HS-5 (cell line): ENCODE results near the gene NAP1L4.
"Not testable (repeated sequence)": the region's sequence is repeated elsewhere in the genome, so short reads cannot be mapped to it uniquely, and the experiment has no call there.

Experiments used
- DNase-seq: peaks from one replicate; pipeline ENCODE4 v3.0.0-alpha.2; 2012; ENCODE audit warnings: low read depth

NAP1L4 gene

DNA sequence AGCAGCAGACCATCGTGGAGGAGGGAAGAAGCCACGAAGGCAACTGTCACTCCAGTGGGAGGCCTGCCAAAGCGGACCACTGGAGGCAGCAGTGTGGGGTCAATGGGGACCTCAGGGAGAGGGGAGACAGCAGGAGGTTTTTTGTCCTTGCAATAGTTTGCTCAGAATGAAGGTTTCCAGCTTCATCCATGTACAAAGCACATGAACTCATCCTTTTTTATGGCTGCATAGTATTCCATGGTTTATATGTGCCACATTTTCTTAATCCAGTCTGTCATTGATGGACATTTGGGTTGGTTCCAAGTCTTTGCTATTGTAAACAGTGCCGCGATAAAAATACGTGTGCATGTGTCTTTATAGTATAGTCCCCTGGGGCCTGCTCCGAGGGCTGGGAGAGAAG is 86.8 kb downstream of the NAP1L4 start:
- DNase-seq = not testable (repeated sequence)

DNA sequence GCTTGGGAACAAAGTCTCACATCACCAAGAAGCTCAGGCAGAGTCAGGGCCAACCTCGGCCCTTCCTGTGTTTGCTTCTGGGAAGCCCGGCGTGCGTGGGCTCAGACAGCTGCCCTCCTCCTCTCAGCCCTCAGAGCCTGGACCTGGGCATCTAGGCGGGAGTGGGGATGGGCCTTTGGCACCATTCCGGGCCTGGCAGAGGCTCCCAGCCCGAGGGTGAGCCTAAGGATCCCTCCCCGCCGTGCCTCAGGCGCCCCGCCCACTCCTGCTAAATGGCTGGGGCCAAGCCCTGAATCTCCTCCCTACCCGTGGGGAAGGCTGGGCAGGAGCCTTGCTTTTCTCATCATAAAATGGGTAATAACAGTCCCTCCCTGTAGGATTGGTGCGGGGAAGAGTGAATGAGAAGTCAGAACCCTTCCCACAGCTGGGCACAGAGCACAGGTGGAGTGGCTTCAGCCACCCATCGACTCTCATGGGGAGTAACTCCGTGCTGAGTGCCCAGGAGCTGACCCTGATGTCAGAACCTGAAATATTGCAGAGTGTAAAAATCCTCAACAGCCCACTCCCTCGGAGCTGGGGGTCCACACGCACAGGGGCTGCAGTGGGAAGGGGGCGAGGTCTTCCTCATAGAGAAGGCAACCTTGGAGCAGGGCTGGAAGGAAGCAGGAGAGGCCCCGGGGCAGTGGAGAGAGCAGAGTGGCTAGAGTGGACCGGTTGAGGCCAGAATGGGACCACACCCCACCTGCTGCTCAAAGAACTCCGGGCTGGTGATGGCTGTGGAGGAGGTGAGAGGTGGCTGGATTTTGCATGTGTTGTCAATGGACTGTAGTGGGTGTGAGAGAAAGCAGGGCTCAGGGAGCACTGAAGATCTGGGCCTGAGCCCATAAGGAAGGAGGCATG is 87.7 kb downstream of the NAP1L4 start:
- no peak for DNase-seq

DNA sequence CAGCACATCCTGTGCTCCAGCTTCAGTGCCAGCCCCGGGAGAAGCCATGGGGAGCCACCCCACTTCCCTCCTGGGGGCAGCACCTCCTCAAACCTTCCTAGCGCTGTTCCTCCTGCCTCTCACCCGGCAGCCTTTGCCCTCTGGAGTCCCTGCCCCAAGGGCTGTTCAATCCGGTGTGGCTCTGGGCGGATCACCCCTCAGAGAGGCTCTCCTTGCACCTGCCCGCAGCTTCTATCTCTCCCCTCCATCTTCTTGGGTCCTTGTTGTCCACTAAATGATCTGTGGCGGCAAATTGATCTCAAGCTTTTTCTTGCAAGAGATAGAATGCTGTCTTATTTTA is 88.5 kb downstream of the NAP1L4 start:
- no peak for DNase-seq

DNA sequence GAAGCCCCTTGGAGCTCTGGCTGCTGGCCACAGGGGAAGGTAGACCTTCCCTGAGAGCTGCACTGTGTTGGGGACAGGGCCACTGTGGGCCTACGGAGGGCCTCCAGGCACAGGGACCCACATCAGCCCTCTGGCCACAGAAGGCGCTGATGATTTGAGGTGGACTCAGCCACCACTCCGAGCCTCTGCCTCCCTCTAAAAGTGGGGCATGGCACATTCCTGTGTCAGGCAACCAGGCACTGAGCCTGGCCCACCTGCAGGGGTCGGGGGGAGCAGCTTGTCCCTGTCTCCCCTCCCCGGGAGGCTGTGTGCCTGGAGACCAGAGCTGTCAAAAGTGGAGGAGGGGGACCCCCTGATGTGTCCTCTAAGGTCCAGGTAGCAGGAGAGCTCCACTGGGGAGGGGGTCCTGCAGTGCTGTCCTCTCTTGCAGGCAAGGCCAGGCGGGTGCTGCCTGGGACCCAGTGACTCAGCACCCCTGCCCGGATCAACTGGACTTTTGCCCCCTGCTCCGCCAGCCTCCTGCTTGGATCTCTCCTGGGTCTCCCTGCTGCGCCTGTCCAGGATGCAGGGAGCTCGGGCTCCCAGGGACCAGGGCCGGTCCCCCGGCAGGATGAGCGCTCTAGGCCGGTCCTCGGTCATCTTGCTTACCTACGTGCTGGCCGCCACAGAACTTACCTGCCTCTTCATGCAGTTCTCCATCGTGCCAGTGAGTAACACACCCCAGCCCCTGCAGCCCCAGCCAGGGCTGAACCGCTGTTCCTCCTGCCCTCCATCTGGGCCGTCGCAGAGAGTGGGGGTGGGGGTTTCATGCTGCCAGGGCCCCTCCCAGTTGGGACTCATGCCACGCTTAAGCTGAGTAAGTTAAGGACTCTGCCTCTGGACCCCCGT is 89.1 kb downstream of the NAP1L4 start:
- DNase-seq = no peak

DNA sequence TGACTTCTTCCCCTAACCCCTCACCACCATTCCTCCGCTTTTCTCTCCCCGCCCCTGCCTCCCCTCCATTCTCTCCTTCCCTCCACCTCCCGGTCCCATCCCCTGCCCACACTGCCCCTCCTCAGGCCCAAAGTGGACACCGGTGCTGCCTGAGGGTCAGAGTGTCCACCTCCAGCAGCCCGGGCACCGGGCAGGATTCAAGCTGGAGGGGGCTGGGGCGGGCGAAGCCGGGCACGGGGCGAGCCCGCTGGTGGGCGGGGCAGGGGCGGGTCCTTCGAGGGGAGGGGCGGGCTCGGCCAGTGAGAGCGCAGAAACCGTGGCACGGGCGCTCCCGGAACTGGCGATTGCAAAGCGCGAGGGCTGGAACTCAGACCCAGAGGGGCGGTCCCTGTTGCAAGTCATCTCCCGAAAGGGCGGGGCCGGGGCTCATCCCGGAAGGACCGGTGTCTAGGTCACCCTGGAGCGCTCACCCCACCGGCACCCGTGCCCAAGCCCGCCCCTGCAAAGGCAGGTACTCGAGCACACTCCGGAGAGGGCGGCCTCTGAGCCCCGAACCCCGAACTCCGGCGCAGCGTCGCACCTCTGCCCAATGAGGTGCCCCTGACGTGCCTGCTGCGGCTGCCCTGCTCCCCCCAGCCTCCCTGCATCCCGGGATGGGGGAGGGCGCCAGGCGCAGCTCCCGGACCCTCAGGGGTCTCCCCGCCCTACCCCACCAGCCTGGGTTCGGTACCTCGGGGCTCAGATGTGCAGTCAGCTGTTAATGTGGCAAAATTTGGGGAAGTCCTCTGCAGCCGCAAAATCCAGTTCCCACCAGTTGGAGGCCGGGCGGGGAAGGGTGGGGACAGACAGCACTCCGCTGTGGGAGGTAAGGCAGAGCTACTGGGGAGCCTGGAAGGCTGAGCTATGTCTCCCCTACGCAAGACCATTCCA is 90.0 kb downstream of the NAP1L4 start:
- peak; percentile 68 for DNase-seq

DNA sequence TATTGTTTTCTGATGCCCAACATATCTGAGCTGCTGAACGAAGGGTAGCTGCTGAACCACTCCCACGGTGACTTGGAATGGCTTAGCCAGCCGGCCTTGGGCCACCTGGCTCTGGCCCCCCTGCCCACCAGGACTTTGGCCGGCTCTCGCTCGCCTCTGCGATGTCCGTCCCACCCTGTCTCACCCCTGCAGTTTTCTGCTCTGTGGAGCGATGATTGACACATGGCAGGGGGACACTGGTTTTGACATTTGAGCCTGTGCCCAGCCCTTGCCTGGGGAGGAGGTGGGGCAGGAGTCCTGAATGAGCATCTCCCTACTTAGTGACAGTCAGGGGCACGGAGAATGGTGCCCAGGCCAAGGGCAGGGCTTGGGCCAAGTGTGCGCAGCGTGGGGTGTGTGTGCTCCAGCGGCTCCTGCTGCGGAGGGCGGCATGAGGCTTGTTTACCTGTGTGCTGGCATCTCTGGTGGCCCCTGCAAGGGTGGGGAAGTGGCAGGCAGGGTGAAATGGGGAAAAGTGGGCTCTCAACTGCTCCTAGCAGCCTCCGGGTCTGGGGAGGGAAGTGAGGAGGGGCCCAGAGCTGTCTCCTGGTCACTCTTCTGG is 90.8 kb downstream of the NAP1L4 start:
- DNase-seq = no peak

DNA sequence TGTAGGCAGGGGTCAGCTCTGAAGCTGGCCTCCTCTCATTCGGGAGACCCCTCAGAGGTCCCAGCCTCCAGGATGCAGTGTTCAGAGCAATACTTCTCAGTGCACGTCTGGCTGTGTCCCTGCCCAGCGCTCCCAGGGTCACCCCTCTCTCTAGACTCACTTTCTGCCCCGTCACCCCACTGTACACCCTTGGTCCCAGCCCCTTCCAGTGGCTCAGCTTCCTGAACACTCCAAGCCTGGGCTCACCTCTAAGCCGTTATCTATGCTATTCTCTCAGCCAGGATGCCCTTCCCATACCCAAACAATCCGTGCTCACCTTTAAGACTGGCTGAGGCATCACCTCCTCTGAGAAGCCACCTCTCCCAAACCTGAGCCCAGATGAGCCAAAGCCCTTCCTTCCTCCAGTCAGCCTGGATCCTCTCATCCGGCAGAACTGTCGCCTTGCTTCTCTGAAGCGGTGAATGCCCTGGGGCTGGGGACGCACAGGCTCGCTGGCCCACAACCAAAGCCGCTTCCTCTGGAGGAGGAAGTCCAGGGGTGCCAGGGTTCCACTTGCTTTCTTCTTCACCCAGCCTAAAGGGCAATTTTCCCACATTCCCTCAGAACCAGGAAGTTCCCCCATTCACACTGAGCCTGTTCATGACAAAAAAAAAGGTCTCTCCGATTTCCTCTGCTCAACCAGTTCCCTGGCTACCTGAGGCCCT is 92.9 kb downstream of the NAP1L4 start:
- DNase-seq = no peak

DNA sequence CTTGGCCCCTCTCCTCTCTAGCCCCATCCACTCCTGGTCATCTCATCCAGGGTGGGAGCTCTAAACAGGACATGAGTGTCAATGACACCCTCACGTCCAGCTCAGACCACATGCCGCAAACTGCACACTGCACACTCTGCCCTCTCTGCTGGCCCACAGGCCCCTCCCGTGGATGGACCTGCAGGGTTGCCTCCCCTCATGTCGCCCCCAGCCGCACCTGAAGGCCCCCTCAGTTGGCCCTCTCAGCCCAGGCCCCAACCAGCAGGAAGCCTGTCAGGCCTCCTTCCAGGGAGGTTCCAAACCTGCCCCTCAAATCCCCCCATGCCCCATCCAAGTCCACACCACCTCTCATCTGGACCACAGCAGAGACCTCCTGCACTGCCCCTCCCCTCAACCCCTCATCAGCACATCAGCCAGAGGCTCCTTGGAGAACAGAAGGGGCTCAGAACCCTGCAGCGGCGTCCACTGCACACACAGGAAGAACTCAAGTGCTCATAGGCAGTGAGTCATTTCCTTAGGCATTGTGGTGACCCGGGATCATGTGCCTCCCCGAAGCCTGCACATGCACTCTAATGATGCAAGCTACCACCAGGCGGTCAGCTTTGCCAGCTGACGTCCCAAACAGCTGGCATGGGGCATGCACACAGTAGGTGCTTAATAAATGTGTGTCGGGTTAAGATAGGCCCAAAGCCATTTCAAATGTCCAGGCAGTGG is 93.6 kb downstream of the NAP1L4 start:
- peak; percentile 81 for DNase-seq

DNA sequence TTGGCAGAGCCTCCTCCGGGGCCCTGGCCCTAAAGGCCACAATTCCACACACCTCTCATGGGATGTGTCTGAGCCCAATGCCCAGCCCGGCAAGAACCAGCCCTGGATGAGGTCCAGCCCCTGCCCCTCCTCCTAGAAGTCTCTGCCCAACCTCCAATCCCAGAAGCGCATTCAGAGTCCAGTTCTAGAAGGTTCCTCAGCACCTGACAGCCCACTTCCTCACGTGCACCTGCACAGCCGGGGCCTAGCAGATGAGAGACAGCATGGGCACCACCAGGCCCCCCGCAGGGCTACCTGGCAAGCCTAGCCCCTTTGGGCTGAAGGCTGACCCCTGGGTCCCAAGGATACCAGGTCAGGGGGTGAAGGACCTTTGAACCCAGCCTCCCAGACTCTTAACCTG is 95.1 kb downstream of the NAP1L4 start:
- DNase-seq = no peak

DNA sequence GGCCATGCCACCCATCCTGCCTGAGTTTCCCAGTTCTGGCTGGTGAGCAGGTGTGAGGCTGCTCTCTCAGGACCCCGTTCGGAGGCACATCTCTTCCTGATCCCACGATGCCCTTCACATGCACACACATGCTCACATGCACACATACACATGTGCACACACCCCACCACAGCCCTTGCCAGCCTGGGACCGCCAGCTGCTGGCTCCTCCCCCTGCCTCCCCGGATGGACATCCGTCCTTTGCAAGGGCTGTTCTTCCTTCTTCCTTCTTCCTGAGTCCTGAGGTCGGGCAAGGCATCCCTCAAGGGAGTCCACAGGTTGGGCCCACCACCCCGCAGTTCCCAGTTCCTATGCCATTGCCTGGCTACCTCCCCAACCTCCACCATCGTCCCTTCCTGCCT is 96.1 kb downstream of the NAP1L4 start:
- DNase-seq = no peak
